KMS-11 (cell line): ENCODE results near the gene ATP2B1.

Source experiments
- H2AFZ ChIP-seq: fragments of 200-600 bp; sonication (generic); 2 replicates; pipeline ENCODE4 v1.6.1; 2016; ENCODE audit warnings: antibody characterized with exemption, mixed run types, low read depth
- H3K27ac ChIP-seq: fragments of 200-600 bp; sonication (generic); 2 replicates; pipeline ENCODE4 v1.6.1; 2016; ENCODE audit warnings: mild to moderate bottlenecking, mixed run types
- H3K27me3 ChIP-seq: fragments of 200-600 bp; sonication (generic); 2 replicates; pipeline ENCODE4 v1.6.1; 2017; ENCODE audit warnings: mild to moderate bottlenecking, low read depth, mixed run types, moderate library complexity; ENCODE audit not compliant: insufficient read depth
- H3K36me3 ChIP-seq: fragments of 200-600 bp; sonication (generic); 2 replicates; pipeline ENCODE4 v1.6.1; 2017; ENCODE audit warnings: mild to moderate bottlenecking, mixed run types; ENCODE audit not compliant: insufficient read depth
- H3K4me1 ChIP-seq: fragments of 200-600 bp; sonication (generic); 2 replicates; pipeline ENCODE4 v1.6.1; 2016; ENCODE audit warnings: mild to moderate bottlenecking, low read depth, mixed run types; ENCODE audit not compliant: poor library complexity, severe bottlenecking
- H3K4me2 ChIP-seq: fragments of 200-600 bp; sonication (generic); 2 replicates; pipeline ENCODE4 v1.7.0; 2016; ENCODE audit warnings: mild to moderate bottlenecking, mixed run types
- H3K4me3 ChIP-seq: fragments of 200-600 bp; sonication (generic); IDR thresholded peaks from 2 replicates; pipeline ENCODE4 v1.6.1; 2017; ENCODE audit warnings: low read depth, low read length, mixed read lengths; ENCODE audit not compliant: insufficient read depth
- H3K79me2 ChIP-seq: fragments of 200-600 bp; sonication (generic); 2 replicates; pipeline ENCODE4 v1.6.1; 2016; ENCODE audit warnings: low read depth, mixed run types; ENCODE audit not compliant: insufficient read depth
- H3K9ac ChIP-seq: fragments of 200-600 bp; sonication (generic); 2 replicates; pipeline ENCODE4 v1.6.1; 2016; ENCODE audit warnings: mild to moderate bottlenecking, mixed run types
- H4K20me1 ChIP-seq: fragments of 200-600 bp; sonication (generic); 2 replicates; pipeline ENCODE4 v1.6.1; 2016; ENCODE audit warnings: mild to moderate bottlenecking, mixed run types; ENCODE audit not compliant: insufficient read depth
- CTCF ChIP-seq: fragments of 200-600 bp; sonication (generic); conservative IDR thresholded peaks from 2 replicates; pipeline ENCODE4 v1.6.1; 2017; ENCODE audit warnings: low read depth, mild to moderate bottlenecking, antibody characterized with exemption, low read length, moderate library complexity, mixed read lengths

ATP2B1 gene

DNA sequence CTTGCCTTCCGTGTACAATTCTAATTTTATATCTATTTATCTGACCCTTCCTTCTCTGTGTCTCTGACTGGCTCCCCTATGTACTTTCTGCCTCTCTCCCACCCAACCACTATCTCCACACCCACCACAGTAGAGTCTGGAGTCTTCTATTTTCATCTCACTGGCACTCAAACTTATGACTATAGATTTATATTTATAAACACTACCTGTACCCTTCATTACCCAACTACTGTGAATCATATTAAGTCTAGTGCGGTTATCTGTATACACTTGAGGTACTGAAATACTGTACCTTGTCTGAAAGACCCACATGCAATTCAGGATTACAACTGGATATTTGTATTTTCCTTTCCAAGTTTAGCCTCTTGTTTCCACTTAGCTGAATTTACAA lies 36.1 kb downstream of the ATP2B1 start:
- Histone ChIP-seq H3K4me3 (no peak overlapping the region), H3K79me2 (peaks cover 49% of the 10 kb centered on the region), H3K27me3 (no peaks in the 10 kb centered on the region), H3K36me3 (no peaks in the 10 kb centered on the region), H3K27ac (no peak overlapping the region), H3K4me1 (peaks cover 8% of the 10 kb centered on the region), H4K20me1 (no peaks in the 10 kb centered on the region), H3K9ac (no peak overlapping the region), H2AFZ (no peak overlapping the region), H3K4me2 (no peak overlapping the region)
- no peak for TF ChIP-seq CTCF

- H2AFZ ChIP-seq, result no peak overlapping the region
- H3K27me3 ChIP-seq, result no peaks in the 10 kb centered on the region
- no peak overlapping the region for H3K4me2 ChIP-seq
- peaks cover 49% of the 10 kb centered on the region for H3K79me2 ChIP-seq
- H3K36me3 ChIP-seq, result no peaks in the 10 kb centered on the region
- H4K20me1 ChIP-seq, result no peaks in the 10 kb centered on the region
- H3K27ac ChIP-seq, result no peak overlapping the region
- H3K9ac ChIP-seq, result no peak overlapping the region
- TF ChIP-seq CTCF, result no peak
- H3K4me1 ChIP-seq, result peaks cover 8% of the 10 kb centered on the region
- no peak overlapping the region for H3K4me3 ChIP-seq
These were observed 37.2 kb downstream of the ATP2B1 start for GRCh38 chr12:89671469-89671868.

- Histone ChIP-seq H3K36me3 (no peaks in the 10 kb centered on the region), H3K9ac (no peak overlapping the region), H4K20me1 (no peaks in the 10 kb centered on the region), H2AFZ (no peak overlapping the region), H3K4me3 (no peak overlapping the region), H3K79me2 (peaks cover 35% of the 10 kb centered on the region; the same call in 1 of the 2 replicates), H3K27me3 (no peaks in the 10 kb centered on the region), H3K27ac (no peak overlapping the region), H3K4me2 (no peak overlapping the region), H3K4me1 (peaks cover 14% of the 10 kb centered on the region)
- TF ChIP-seq CTCF, result no peak
These were observed 39.4 kb downstream of the ATP2B1 start for GRCh38 chr12:89669197-89669596.

- Histone ChIP-seq H3K27ac (no peak overlapping the region), H3K36me3 (no peaks in the 10 kb centered on the region), H3K9ac (no peak overlapping the region), H3K79me2 (peaks cover 14% of the 10 kb centered on the region; the same call in 1 of the 2 replicates), H3K4me1 (peaks cover 13% of the 10 kb centered on the region), H2AFZ (no peak overlapping the region), H3K4me2 (no peak overlapping the region), H4K20me1 (no peaks in the 10 kb centered on the region), H3K27me3 (no peaks in the 10 kb centered on the region), H3K4me3 (no peak overlapping the region)
- no peak for TF ChIP-seq CTCF
These were observed 43.1 kb downstream of the ATP2B1 start for GRCh38 chr12:89665556-89665955.
